ENCODE data around the gene PHF13. TPM values are rescaled to one million over a fixed set of nuclear protein-coding genes. Genes with fewer than 3 reads are reported as not detected.
"Not testable (repeated sequence)": the region's sequence is repeated elsewhere in the genome, so short reads cannot be mapped to it uniquely, and the experiment has no call there.

Gene PHF13
- total RNA-seq, 1 experiment from 2014 or later: 17.6 TPM

- H3K27ac ChIP-seq: no peak overlapping the region
- DNase-seq (ENCODE audit: low read depth in 1 of 2, low spot score in 2 of 2): no peak
- no peak overlapping the region for H3K4me3 ChIP-seq
- H3K27me3 ChIP-seq (replicated peaks): no peaks in the 10 kb centered on the region
- no peaks in the 10 kb centered on the region for H3K9me3 ChIP-seq (replicated peaks)
- no peaks in the 10 kb centered on the region for H3K4me1 ChIP-seq (replicated peaks)
- H3K36me3 ChIP-seq: peaks cover 87% of the 10 kb centered on the region
These were observed 22.6 kb downstream of the PHF13 start for GRCh38 chr1:6635910-6636760.

GRCh38 chr1:6636778-6637177 lies 23.2 kb downstream of the PHF13 start:
- H3K4me3 ChIP-seq; DNase-seq (ENCODE audit: low read depth in 1 of 2, low spot score in 2 of 2); H3K27ac ChIP-seq; H3K4me1 ChIP-seq (replicated peaks); H3K27me3 ChIP-seq (replicated peaks); H3K9me3 ChIP-seq (replicated peaks): not testable (repeated sequence)
- H3K36me3 ChIP-seq: peaks cover 87% of the 10 kb centered on the region

DNA sequence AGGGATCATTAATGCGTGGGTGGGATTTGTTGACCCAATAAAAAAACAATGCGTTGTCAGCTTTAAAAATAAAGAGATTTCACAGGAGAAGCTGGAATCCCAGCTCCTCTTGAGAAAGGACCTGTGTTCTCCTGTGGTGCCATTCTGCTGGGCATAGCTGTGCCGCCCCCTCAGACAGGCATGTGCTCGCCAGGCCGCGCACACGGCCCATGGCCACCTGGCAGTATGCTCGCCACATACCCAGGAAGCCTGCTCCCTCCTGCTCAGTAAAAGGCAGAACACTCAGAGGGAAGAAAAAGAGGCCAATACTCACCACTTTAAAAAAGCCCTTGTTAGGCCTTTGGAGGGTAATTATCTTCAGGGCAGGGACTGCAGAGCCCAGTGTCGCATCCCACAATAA lies 24.2 kb downstream of the PHF13 start:
- H3K27ac ChIP-seq: no peak overlapping the region
- no peak for DNase-seq (ENCODE audit: low read depth in 1 of 2, low spot score in 2 of 2)
- H3K4me3 ChIP-seq: no peak overlapping the region
- H3K4me1 ChIP-seq (replicated peaks): no peaks in the 10 kb centered on the region
- no peaks in the 10 kb centered on the region for H3K27me3 ChIP-seq (replicated peaks)
- H3K36me3 ChIP-seq: peaks cover 83% of the 10 kb centered on the region
- H3K9me3 ChIP-seq (replicated peaks): no peaks in the 10 kb centered on the region

DNA sequence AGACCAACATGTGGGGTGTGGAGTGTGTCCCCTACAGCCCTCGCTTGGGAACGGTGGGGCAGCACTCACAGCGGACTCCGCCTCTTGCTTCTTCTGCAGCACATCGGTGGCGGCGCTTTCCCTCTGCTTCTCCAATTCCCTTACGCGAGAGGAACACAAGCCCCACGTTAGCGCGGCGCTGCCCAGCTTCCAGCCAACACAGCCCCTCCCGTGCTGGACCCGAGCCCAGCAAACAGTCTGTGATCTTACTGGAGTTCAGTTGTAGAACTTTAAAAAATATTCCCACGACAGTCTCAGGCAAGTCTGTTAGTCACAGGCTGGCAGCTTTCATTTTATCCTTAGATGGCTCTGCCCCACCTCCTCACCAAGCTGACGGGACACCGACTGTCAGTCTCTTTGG lies 24.7 kb downstream of the PHF13 start:
- Histone ChIP-seq H3K36me3 (peaks cover 80% of the 10 kb centered on the region), H3K27me3 (replicated peaks) (no peaks in the 10 kb centered on the region), H3K9me3 (replicated peaks) (no peaks in the 10 kb centered on the region), H3K4me3 (no peak overlapping the region), H3K4me1 (replicated peaks) (no peaks in the 10 kb centered on the region), H3K27ac (no peak overlapping the region)
- DNase-seq (ENCODE audit: low read depth in 1 of 2, low spot score in 2 of 2): no peak

GRCh38 chr1:6640867-6641266 lies 27.3 kb downstream of the PHF13 start:
- H3K9me3 ChIP-seq (replicated peaks); H3K4me3 ChIP-seq; H3K4me1 ChIP-seq (replicated peaks); H3K27me3 ChIP-seq (replicated peaks); DNase-seq (ENCODE audit: low read depth in 1 of 2, low spot score in 2 of 2); H3K27ac ChIP-seq: not testable (repeated sequence)
- H3K36me3 ChIP-seq: peaks cover 76% of the 10 kb centered on the region

GRCh38 chr1:6645018-6645417 lies 31.5 kb downstream of the PHF13 start:
- no peaks in the 10 kb centered on the region for H3K4me1 ChIP-seq (replicated peaks)
- no peaks in the 10 kb centered on the region for H3K27me3 ChIP-seq (replicated peaks)
- H3K27ac ChIP-seq: no peak overlapping the region
- peaks cover 47% of the 10 kb centered on the region for H3K36me3 ChIP-seq
- H3K4me3 ChIP-seq: no peak overlapping the region
- DNase-seq (ENCODE audit: low read depth in 1 of 2, low spot score in 2 of 2): no peak
- no peaks in the 10 kb centered on the region for H3K9me3 ChIP-seq (replicated peaks)

DNA sequence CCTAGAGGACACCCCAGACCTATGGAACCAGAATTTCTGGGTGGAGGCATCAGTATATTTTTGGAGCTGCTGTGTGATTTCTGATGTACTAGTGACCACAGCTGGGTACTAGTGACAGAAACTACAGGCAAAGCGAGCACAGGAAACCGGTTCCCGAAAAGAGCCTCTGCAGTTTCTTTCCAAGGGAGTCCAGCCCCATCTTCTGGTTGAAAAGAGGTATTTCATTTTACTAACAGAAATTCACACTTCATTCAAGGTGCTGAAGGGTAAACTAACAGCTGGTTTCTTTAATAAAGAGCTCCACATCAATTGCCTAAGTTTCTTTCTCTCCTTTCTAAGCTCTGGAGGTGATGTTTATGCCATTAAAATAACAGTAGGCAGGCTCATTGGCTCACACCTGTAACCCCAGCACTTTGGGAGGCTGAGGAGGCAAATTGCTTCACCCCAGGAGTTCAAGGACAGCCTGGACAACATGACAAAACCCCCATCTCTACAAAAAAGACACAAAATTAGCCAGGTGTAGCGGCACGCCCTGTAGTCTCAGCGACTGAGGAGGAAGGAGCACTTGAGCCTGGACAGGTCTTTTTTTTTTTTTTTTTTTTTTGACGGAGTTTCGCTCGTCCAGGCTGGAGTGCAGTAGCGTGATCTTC lies 33.1 kb downstream of the PHF13 start:
- Histone ChIP-seq H3K36me3 (peaks cover 43% of the 10 kb centered on the region), H3K4me1 (replicated peaks) (no peaks in the 10 kb centered on the region), H3K27ac (no peak overlapping the region), H3K9me3 (replicated peaks) (no peaks in the 10 kb centered on the region), H3K4me3 (no peak overlapping the region), H3K27me3 (replicated peaks) (no peaks in the 10 kb centered on the region)
- DNase-seq (ENCODE audit: low read depth in 1 of 2, low spot score in 2 of 2): peak in 1 of 2 experiments; percentile 30

- H3K27ac ChIP-seq: no peak overlapping the region
- H3K27me3 ChIP-seq (replicated peaks): no peaks in the 10 kb centered on the region
- H3K9me3 ChIP-seq (replicated peaks): no peaks in the 10 kb centered on the region
- H3K4me3 ChIP-seq: no peak overlapping the region
- DNase-seq (ENCODE audit: low read depth in 1 of 2, low spot score in 2 of 2): no peak
- H3K36me3 ChIP-seq: peaks cover 51% of the 10 kb centered on the region
- H3K4me1 ChIP-seq (replicated peaks): no peaks in the 10 kb centered on the region
These were observed 35.0 kb downstream of the PHF13 start for GRCh38 chr1:6648556-6648955.

DNA sequence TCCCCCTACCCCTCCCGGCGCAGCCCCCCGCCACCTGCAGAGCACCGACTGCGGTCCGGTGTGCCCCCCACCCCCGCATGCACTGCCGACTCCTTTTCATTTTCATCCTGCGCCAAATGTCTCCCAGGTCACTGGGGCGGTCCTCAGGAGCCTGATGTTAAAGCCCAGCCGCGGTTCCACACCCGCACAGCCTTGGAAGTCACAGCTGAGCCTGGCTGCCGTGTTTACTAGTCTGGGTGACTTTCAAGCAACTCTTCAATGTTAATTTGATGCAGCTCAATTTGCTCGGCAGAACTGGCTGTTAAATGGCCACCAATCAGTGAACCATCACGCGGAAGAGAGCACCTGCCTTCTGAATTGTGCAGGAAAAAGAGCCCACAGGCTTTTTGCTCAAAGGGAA lies 38.4 kb downstream of the PHF13 start:
- no peak overlapping the region for H3K4me3 ChIP-seq
- H3K9me3 ChIP-seq (replicated peaks): no peaks in the 10 kb centered on the region
- peaks cover 38% of the 10 kb centered on the region for H3K36me3 ChIP-seq
- H3K27ac ChIP-seq: no peak overlapping the region
- DNase-seq (ENCODE audit: low read depth in 1 of 2, low spot score in 2 of 2): no peak
- H3K27me3 ChIP-seq (replicated peaks): no peaks in the 10 kb centered on the region
- H3K4me1 ChIP-seq (replicated peaks): no peaks in the 10 kb centered on the region

- Histone ChIP-seq H3K27ac (no peak overlapping the region), H3K36me3 (peaks cover 46% of the 10 kb centered on the region), H3K4me3 (no peak overlapping the region), H3K4me1 (replicated peaks) (no peaks in the 10 kb centered on the region), H3K9me3 (replicated peaks) (no peaks in the 10 kb centered on the region), H3K27me3 (replicated peaks) (no peaks in the 10 kb centered on the region)
- DNase-seq (ENCODE audit: low read depth in 1 of 2, low spot score in 2 of 2): no peak
These were observed 39.5 kb downstream of the PHF13 start for GRCh38 chr1:6652986-6653385.

DNA sequence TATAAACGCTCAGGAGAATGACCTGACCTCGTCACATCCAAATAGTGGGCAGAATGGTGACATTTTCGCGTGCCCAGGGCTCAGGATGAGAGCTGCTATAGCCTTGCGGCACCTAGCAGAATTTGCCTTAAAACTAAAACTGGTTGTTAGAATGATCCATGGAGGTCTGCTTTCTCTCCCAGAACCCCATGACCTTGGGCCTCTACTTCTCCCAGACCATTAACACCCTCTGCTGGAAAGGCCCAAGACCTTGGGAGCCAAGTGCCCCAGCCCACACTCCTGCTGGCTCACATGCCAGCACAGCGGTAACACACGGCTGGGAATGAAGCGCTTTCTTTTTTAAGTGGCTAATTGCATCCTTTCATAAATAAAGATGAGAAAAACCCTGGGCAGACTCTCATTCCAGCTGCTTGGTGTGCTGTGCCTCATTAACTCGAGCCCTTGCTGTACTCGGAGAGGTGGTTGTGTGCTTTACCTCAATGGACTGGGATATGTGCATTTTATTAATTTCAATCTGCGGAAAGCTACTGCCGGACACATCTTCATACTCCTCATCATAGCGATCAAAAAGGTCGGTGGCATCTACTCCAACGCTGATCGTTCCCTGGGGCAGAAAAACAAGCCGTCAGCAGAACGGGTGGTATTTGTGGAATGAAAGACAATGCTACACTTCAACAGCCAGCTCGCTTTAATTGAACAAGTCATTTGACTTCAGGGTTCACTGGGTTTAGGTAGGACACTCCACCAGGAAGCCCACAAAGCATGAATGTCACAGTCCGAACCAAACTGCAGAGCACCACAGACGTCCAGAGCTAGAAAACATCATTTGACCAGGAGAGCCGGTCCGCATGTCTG lies 40.1 kb downstream of the PHF13 start:
- Histone ChIP-seq H3K4me1 (replicated peaks) (no peaks in the 10 kb centered on the region), H3K4me3 (no peak overlapping the region), H3K27ac (no peak overlapping the region), H3K27me3 (replicated peaks) (no peaks in the 10 kb centered on the region), H3K36me3 (peaks cover 46% of the 10 kb centered on the region), H3K9me3 (replicated peaks) (no peaks in the 10 kb centered on the region)
- no peak for DNase-seq (ENCODE audit: low read depth in 1 of 2, low spot score in 2 of 2)

- no peak overlapping the region for H3K4me3 ChIP-seq
- H3K4me1 ChIP-seq (replicated peaks): no peaks in the 10 kb centered on the region
- DNase-seq (ENCODE audit: low read depth in 1 of 2, low spot score in 2 of 2): no peak
- no peaks in the 10 kb centered on the region for H3K9me3 ChIP-seq (replicated peaks)
- H3K27me3 ChIP-seq (replicated peaks): no peaks in the 10 kb centered on the region
- H3K36me3 ChIP-seq: peaks cover 37% of the 10 kb centered on the region
- H3K27ac ChIP-seq: no peak overlapping the region
These were observed 43.6 kb downstream of the PHF13 start for GRCh38 chr1:6657138-6657537.

DNA sequence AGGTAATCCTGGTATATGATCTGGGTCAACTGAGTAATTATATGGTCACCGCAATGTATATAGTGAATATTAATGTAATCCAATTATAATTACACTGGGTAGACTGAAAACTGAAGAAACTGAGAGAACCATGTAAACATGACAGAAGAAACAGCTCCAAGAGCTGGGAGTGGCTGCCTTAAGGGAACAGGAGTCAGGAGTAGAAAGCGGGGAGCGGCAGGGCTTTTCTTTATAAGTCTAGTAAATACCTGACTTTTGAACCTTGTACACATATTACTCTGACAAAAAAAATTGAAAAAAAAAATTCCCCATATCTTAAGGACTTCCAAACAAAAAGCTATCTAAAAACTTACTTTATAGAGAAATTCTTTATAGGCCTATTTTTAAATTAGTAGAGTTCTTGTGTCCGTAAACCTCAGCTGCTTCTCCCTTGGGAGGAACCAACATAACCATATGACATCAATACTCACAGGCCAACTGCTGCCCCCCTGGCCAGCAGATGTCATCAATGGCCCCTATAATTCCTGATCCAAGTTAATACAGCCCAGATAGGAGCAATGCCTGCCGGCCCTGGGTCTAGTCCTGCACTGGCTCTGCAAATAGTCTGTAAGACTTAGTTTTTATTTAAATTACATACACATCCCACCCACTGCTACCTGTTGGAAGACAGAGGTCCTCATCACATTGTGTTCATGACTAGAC lies 45.0 kb downstream of the PHF13 start:
- Histone ChIP-seq H3K36me3 (peaks cover 23% of the 10 kb centered on the region), H3K27ac (no peak overlapping the region), H3K27me3 (replicated peaks) (no peaks in the 10 kb centered on the region), H3K4me1 (replicated peaks) (no peaks in the 10 kb centered on the region), H3K4me3 (no peak overlapping the region), H3K9me3 (replicated peaks) (no peaks in the 10 kb centered on the region)
- no peak for DNase-seq (ENCODE audit: low read depth in 1 of 2, low spot score in 2 of 2)
